Measurements from ENCODE around the gene REPS2.

The REPS2 gene

DNA sequence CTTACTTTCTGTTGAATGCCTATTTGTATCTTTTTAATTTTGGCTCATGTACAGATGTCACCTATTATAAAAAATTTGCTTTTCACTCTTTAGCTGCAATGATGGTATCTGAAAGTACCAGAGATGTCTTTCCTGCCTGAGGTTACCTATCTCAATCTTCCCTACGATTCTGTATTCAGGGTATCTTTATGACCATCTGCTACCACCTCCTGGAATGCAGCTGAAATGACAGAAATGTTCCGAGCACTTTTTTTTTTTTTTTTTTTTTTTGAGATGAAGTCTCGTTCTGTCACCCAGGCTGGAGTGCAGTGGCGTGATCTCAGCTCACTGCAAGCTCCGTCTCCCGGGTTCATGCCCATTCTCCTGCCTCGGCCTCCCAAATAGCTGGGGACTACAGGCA, 136.4 kb downstream of the REPS2 start:
- DNase-seq (ENCODE audit: low spot score), result peak; percentile 54

GRCh38 chrX:17086317-17086716, 139.9 kb downstream of the REPS2 start:
- no peak for DNase-seq (ENCODE audit: low spot score)

DNA sequence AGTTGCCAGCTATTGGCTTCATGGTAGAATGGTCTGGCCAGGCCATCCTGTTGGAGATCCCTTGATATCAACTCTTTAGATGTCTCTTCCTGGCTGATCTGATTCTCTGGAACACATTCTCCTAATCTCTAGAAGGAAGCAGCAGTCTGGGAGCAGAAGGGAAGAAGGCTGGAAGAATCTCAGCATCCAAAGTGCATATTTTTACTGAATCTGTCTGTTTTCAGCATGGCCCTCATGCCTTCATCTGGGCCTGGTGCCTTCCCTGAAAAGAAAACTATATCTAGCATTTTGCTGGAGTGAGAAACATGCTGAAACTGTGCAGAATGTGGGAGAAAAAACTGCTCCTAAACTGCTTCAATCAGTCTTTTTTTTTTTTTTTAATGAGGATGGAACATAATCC, 148.7 kb downstream of the REPS2 start:
- no peak for DNase-seq (ENCODE audit: low spot score)

GRCh38 chrX:17098516-17099247, 152.2 kb downstream of the REPS2 start:
- no peak for DNase-seq (ENCODE audit: low spot score)

DNA sequence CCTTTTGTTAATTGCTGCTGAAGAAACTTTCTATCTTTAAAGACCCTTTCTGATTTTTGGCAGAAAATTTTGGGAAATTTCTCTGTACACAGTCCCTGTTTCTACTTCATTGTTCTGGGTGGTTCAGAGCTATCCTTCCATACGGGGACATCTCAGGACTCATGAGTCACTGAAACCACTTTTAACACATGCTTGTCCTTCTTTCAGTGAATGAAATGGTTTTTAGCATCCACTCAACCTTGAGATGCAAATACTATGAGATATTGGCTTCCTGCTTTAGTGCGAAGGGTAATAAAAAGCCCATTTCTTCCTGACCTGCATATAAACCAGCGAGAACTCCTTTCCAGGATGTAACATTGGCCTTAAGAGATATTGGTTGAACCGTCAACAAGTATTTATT, 158.0 kb downstream of the REPS2 start:
- peak; percentile 2 for DNase-seq (ENCODE audit: low spot score)

- no peak for DNase-seq (ENCODE audit: low spot score)
Observed at GRCh38 chrX:17120816-17121215, 174.4 kb downstream of the REPS2 start.

GRCh38 chrX:17154001-17154400, 207.5 kb downstream of the REPS2 start:
- no peak for DNase-seq (ENCODE audit: low spot score)

GRCh38 chrX:17160975-17161374, 214.5 kb downstream of the REPS2 start:
- peak; percentile 0 for DNase-seq (ENCODE audit: low spot score)

GRCh38 chrX:17161991-17162390, 215.5 kb downstream of the REPS2 start:
- DNase-seq (ENCODE audit: low spot score), result no peak

DNA sequence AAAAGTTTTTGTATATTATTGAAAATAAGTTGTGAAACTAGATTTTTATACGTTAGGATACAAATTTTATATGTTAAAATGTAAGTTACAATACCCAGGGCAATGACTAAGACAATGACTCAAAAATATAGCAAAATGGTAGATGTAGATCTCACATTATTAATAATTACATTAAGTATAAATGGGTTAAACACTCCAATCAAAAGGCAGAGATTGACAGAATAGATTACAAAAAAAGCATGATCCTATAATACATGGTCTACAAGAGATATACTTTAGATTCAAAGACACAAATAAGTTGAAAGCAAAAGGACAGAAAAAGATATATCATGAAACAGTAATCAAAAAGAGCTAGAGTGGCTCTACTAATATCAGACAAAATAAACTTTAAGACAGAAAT, 217.6 kb downstream of the REPS2 start:
- DNase-seq (ENCODE audit: low spot score), result no peak

DNA sequence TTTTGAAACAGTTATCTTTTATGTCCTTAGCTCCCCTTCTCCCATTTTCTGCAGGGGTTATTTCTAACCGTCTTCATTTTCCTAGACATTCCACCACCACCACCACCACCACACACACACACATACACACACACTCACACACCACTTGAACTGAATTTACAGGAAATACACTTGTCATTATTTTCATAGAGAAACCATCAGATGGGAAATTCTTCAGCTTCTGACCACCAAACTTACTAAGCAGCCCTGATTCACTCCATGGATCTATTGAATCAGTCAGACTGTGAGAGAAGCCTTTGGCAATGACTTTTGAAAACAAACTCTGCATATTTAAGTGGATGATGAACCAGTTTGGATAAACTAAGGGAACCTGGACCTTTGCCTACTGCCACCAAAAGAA, 218.5 kb downstream of the REPS2 start:
- no peak for DNase-seq (ENCODE audit: low spot score)

DNA sequence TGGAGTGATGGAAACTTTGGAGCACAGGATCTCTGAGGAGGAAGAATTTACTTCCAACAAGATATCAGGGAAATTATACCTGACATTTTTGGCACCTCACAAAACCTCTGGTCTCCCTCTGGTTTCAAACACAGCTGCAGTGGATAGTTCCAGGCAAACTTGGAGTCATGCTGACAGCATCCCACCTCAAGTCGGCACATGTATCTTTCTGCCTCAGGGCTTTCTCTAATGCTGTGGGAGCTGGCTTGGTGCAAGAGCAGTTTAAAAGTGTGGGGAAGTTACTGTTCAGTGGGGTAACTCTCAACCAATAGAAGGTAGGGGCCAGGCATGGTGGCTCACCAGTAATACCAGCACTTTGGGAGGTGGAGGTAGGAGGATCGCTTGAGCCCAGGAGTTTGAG, 221.5 kb downstream of the REPS2 start:
- no peak for DNase-seq (ENCODE audit: low spot score)

DNA sequence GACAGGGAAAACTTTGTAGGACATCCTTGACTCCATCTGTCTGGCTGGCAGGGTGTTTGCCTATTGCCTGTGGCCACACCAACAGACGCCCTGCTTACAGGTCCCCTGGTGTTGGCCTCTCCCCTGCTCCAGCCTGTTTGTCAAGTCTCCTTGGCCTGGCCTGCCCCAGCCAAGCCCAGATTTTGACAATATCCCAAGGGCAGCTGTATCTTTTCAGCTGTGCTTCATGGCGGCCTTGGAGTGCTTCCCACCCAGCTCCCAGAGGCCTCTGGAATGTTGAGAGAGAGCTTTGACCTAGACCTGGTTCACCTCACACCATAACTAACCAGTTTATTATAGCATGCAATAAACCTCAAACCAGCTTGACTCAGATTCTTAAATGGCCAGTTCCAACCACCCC, 224.5 kb downstream of the REPS2 start:
- no peak for DNase-seq (ENCODE audit: low spot score)

GRCh38 chrX:17174671-17175070, 228.2 kb downstream of the REPS2 start:
- no peak for DNase-seq (ENCODE audit: low spot score)

DNA sequence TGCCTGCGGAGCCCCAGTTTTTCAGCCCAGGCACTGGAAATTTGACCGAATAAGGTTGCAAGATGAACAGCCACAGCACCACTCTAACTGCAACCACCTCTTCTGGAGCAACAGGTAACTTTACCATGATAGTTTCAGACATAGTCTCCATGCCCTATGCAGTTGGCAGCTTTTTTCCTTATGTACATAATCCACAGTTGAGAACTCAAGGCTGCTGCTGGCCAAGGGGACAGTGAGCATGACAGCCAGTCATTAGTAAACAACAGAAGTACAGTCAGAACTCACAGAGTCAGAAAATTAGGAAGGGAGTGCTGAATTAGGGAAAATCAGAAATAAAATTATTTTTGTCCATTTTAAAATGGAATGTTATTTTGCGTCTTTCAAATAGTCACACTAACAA, 235.9 kb downstream of the REPS2 start:
- no peak for DNase-seq (ENCODE audit: low spot score)

DNA sequence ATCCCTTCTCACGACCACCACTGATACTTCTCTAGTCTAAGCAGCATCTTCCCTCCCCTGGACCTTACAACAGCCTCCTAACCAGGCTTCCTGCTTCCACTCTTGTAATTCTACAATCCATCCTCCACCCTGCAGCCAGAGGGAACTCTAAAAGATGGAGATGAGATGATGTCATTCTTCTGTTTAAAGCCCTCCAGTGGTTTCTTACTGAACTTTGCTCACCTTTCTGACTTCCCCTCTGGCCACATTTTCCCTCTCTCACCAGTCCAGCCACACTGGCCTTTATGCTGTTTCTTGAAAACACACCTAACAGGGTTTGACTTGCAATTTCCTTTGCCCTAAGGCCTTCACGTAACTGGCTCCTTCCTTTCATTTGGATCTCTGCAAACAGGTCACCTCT, 237.1 kb downstream of the REPS2 start:
- no peak for DNase-seq (ENCODE audit: low spot score)

DNA sequence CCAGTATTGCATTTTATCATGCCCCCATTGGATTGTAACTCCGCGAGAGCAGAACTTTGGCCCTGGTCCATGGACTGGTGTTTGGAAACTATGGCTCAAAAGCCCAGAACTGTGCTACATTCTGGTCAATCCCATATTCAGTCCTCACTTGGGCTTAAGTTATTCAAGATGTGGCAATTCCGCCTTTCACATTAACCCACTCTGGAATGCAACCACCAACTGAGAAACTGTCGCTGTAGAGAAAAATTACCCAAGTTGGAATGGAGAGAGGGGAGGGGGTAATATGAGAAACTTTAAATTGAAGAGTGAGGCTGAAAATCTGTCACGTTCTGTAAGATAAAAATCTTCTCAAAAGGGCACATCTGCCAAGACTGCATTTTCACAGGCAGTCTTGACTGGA, 239.0 kb downstream of the REPS2 start:
- DNase-seq (ENCODE audit: low spot score), result no peak

DNA sequence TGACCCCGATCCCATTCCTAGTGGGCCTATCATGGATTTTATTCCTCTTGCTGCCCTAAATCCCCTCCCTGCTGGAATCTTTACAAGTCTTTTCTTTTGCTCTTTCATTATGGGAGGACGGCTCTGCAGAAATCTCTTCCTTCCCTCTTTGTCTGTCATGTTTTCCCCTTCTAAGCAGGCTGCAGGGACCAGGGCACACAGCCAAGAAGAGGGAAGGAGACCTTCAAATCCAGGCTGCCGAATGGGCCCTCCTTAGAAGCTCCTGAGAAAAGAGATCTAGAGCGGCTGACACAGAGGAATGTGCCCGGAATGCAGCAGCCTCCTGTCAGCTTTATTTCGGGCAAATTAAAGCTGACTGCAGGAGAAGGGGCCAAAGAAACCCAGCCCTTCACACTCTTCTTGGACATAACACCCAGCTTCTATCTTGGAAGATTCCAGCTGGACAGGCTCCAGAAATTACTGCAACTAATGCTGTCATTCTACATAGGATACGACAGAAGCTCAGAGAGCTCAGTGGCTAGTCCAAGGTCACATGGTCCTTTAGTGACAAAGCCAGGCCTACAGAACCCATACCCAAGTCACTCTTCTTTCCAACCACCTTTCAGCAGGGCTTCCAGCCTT, 240.8 kb downstream of the REPS2 start:
- DNase-seq (ENCODE audit: low spot score), result no peak

- DNase-seq (ENCODE audit: low spot score), result no peak
Observed at GRCh38 chrX:17192106-17192505, 245.6 kb downstream of the REPS2 start.
